HCT116 (cell line): ENCODE data around the gene IPP. TPM values are rescaled to one million over a fixed set of nuclear protein-coding genes. Genes with fewer than 3 reads are reported as not detected.
A peak's percentile ranks its signal among the peaks of the same experiment; 100 is the strongest.

ENCODE experiments used
- ATAC-seq: fragments of 200-7000 bp; cut with Tn5 transposase; 2 replicates; pipeline ENCODE4 v1.9.1; 2020; ENCODE audit warnings: mild to moderate bottlenecking, moderate library complexity
- BruUV-seq: library from RNA; stranded (reverse); fragments of 400-500 nt; replicated peaks from 2 replicates; lab custom pipeline; 2021; lab: Mats Ljungman, UMichigan
- CTCF ChIA-PET: fragments of 300-600 bp; sonication (Branson Sonifier 250); formaldehyde crosslinking; loops from one replicate; lab custom pipeline; 2021; ENCODE audit warnings: antibody characterized with exemption; lab: Charles Lee
- POLR2A ChIA-PET: fragments of 300-600, 350-600 bp; sonication (Branson Sonifier 250); formaldehyde crosslinking; loops from one replicate; lab custom pipeline; 2021; ENCODE audit warnings: antibody characterized with exemption; lab: Charles Lee
- RAD21 ChIA-PET, 2 experiments: fragments of 300-600 bp; sonication (Branson Sonifier 250); formaldehyde crosslinking; loops; one replicate each; lab custom pipeline; 2023; ENCODE audit warnings: low total read pairs in 2 of 2; ENCODE audit not compliant: uncharacterized antibody in 2 of 2, unreplicated experiment in 2 of 2, low non-redundant PET in 1 of 2; lab: Charles Lee
- DNase-seq: peaks from one replicate; pipeline ENCODE4 v3.0.0-alpha.2; 2010; ENCODE audit warnings: low read depth, low spot score
- H2AFZ ChIP-seq: fragments of 200-600 bp; shearing (Covaris generic), sonication (generic); 2 replicates; pipeline ENCODE4 v1.6.1; 2017; ENCODE audit warnings: low read depth, mixed run types, mixed read lengths, antibody characterized with exemption, low read length; ENCODE audit not compliant: poor library complexity, severe bottlenecking
- H3K27ac ChIP-seq: 2 replicates; pipeline ENCODE4 v1.5.1; 2012; ENCODE audit warnings: low read depth, low read length
- H3K27me3 ChIP-seq: fragments of 200-600 bp; sonication (generic); 2 replicates; pipeline ENCODE4 v1.6.1; 2016; ENCODE audit warnings: mixed run types, low read length, mixed read lengths; ENCODE audit not compliant: insufficient read depth
- H3K36me3 ChIP-seq, 2 experiments: fragments of 200-500 bp in 1 of 2; fragments of 200-600 bp in 1 of 2; sonication (Bioruptor generic) in 1 of 2; sonication (generic) in 1 of 2; 2 replicates each; pipeline versions ENCODE4 v1.5.1 to v1.6.1; 2014 to 2016; ENCODE audit warnings: low read length in 2 of 2, inconsistent platforms in 1 of 2, mixed read lengths in 1 of 2, mixed run types in 1 of 2; ENCODE audit not compliant: insufficient read depth in 2 of 2, control insufficient read depth in 1 of 2
- H3K4me1 ChIP-seq, 2 experiments: fragments of 200-600 bp in 1 of 2; sonication (generic) in 1 of 2; 2 replicates each; pipeline versions ENCODE4 v1.5.1 to v1.6.1; 2012 to 2017; ENCODE audit warnings: low read length in 2 of 2, inconsistent platforms in 1 of 2, mild to moderate bottlenecking in 1 of 2, mixed read lengths in 1 of 2, mixed run types in 1 of 2, moderate library complexity in 1 of 2; ENCODE audit not compliant: insufficient read depth in 2 of 2, control insufficient read depth in 1 of 2
- H3K4me2 ChIP-seq: fragments of 200-600 bp; sonication (generic); 2 replicates; pipeline ENCODE4 v1.6.1; 2017; ENCODE audit warnings: mixed run types, low read length, mixed read lengths
- H3K4me3 ChIP-seq, 2 experiments: fragments of 200-600 bp in 1 of 2; sonication (generic) in 1 of 2; replicated peaks in 1 of 2; 2 replicates each; pipeline ENCODE4 v1.5.1; 2011 to 2016; ENCODE audit warnings: low read length in 2 of 2, control low read depth in 1 of 2, low read depth in 1 of 2, mild to moderate bottlenecking in 1 of 2, mixed read lengths in 1 of 2, mixed run types in 1 of 2
- H3K79me2 ChIP-seq: fragments of 200-600 bp; sonication (generic); 2 replicates; pipeline ENCODE4 v1.6.1; 2017; ENCODE audit warnings: mild to moderate bottlenecking, mixed run types, low read length, moderate library complexity, mixed read lengths; ENCODE audit not compliant: insufficient read depth
- H3K9ac ChIP-seq: fragments of 200-600 bp; sonication (generic); 2 replicates; pipeline ENCODE4 v1.6.1; 2016; ENCODE audit warnings: low read length, mixed read lengths
- H3K9me2 ChIP-seq: fragments of 200-600 bp; sonication (generic), shearing (Covaris generic); 2 replicates; pipeline ENCODE4 v1.6.1; 2017; ENCODE audit warnings: mixed run types, mild to moderate bottlenecking, moderate library complexity; ENCODE audit not compliant: insufficient read depth
- H3K9me3 ChIP-seq, 2 experiments: fragments of 200-500 bp in 1 of 2; fragments of 200-600 bp in 1 of 2; sonication (Bioruptor generic) in 1 of 2; sonication (generic) in 1 of 2; 2 replicates each; pipeline ENCODE4 v1.6.1; 2014 to 2017; ENCODE audit warnings: low read length in 2 of 2, mixed read lengths in 2 of 2, inconsistent platforms in 1 of 2, low read depth in 1 of 2, mild to moderate bottlenecking in 1 of 2, mixed run types in 1 of 2, moderate library complexity in 1 of 2; ENCODE audit not compliant: control insufficient read depth in 1 of 2, insufficient read depth in 1 of 2
- H4K20me1 ChIP-seq: fragments of 200-600 bp; sonication (generic), shearing (Covaris generic); 2 replicates; pipeline ENCODE4 v1.6.1; 2017; ENCODE audit warnings: mixed run types, mild to moderate bottlenecking, moderate library complexity; ENCODE audit not compliant: insufficient read depth
- CBX3 ChIP-seq: IDR thresholded peaks from 2 replicates; pipeline ENCODE4 v1.6.1; 2012; ENCODE audit warnings: low read depth
- CEBPB ChIP-seq: IDR thresholded peaks from 2 replicates; pipeline ENCODE4 v1.6.1; 2012; ENCODE audit warnings: low read depth
- EZH2 ChIP-seq: fragments of 200-600 bp; sonication (generic); IDR thresholded peaks from 2 replicates; pipeline ENCODE4 v1.6.1; 2017; ENCODE audit warnings: antibody characterized with exemption, mixed run types
- MAX ChIP-seq: IDR thresholded peaks from 2 replicates; pipeline ENCODE4 v1.6.1; 2012
- POLR2A ChIP-seq: IDR thresholded peaks from 2 replicates; pipeline ENCODE4 v1.7.0; 2011; ENCODE audit warnings: borderline replicate concordance; ENCODE audit not compliant: insufficient read depth, insufficient read length; ENCODE audit errors: extremely low read depth
- POLR2AphosphoS5 ChIP-seq: IDR thresholded peaks from 2 replicates; pipeline ENCODE4 v1.6.1; 2011; ENCODE audit warnings: mild to moderate bottlenecking, low read depth, low read length, moderate library complexity
- TCF7L2 ChIP-seq: IDR thresholded peaks from 2 replicates; pipeline ENCODE4 v1.7.0; 2011; ENCODE audit warnings: borderline replicate concordance, inconsistent platforms; ENCODE audit not compliant: insufficient read depth, insufficient read length; ENCODE audit errors: extremely low read depth
- YY1 ChIP-seq: IDR thresholded peaks from 2 replicates; pipeline ENCODE4 v1.6.1; 2011; ENCODE audit warnings: low read length, low read depth, moderate library complexity, mild to moderate bottlenecking; ENCODE audit not compliant: insufficient replicate concordance; ENCODE audit errors: extremely low read depth
- ZBTB33 ChIP-seq: IDR thresholded peaks from 2 replicates; pipeline ENCODE4 v1.6.1; 2011; ENCODE audit warnings: mild to moderate bottlenecking, low read length, moderate library complexity; ENCODE audit not compliant: insufficient replicate concordance; ENCODE audit errors: extremely low read depth
- ZFX ChIP-seq: fragments of 450-650 bp; IDR thresholded peaks from 2 replicates; pipeline ENCODE4 v1.6.1; 2017
- intact Hi-C: fragments of 100-400 bp; cut with micrococcal nuclease; formaldehyde crosslinking; loops from 2 replicates; pipeline ENCODE4 v1.10.0; 2022
- total RNA-seq: library from RNA; stranded (reverse); gene quantifications from one replicate; pipeline ENCODE4 v1.2.1, GENCODE V29; 2021; ENCODE audit not compliant: unreplicated experiment

Gene IPP
- total RNA-seq, 1 experiment from 2014 or later: 13.8 TPM

GRCh38 chr1:45685308-45686014, 65.0 kb downstream of the IPP start:
- Histone ChIP-seq H3K4me2 (peak overlapping the region; percentile 89), H4K20me1 (peaks cover 10% of the 10 kb centered on the region; the same call in 1 of the 2 replicates), H3K9me2 (no peaks in the 10 kb centered on the region), H2AFZ (no peak overlapping the region), H3K4me1 (peaks cover 3 to 23% of the 10 kb centered on the region in 2 experiments; a peak in 3 of 4 replicates), H3K9ac (peak overlapping the region; percentile 91), H3K4me3 (peak overlapping the region; percentile 56 to 77)
- ChIA-PET POLR2A (interaction anchor here (1.2 kb wide), 4 partner anchors 9 to 495 kb away, joined by 3 to 6 read pairs (median 5); partner anchors contain the start of gene PRDX1), CTCF (interaction anchor here (1.4 kb wide), 1 partner anchor 9 kb away, joined by 4 read pairs; no protein-coding TSS in a partner anchor)
- no peak for ATAC-seq
- TF ChIP-seq CBX3: no peak
- no peak for TF ChIP-seq POLR2A
- no peak for TF ChIP-seq MAX
- TF ChIP-seq, all 23 proteins: peak for 0
- intact Hi-C loops: loop anchor here (2.0 to 10.0 kb wide), 3 partner anchors 65 to 161 kb away; partner anchors contain the start of genes IPP, MAST2 and PRDX1
- Histone ChIP-seq H3K79me2 (peaks cover 84% of the 10 kb centered on the region), H3K9me3 (no peaks in the 10 kb centered on the region), H3K27me3 (no peaks in the 10 kb centered on the region), H3K27ac (peak overlapping the region; percentile 94), H3K36me3 (peaks cover 0 to under 1% of the 10 kb centered on the region in 2 experiments; a peak in 2 of 4 replicates)
- DNase-seq: no peak
- RAD21 ChIA-PET: no interaction called here
- BruUV-seq: no TSS peak

GRCh38 chr1:45684402-45684801, 66.1 kb downstream of the IPP start:
- TF ChIP-seq ZBTB33 (no peak), CEBPB (no peak), TCF7L2 (no peak), EZH2 (no peak), YY1 (no peak), POLR2AphosphoS5 (no peak), ZFX (no peak)
- Histone ChIP-seq H3K36me3 (no peaks in the 10 kb centered on the region; a peak in 1 of 4 replicates), H3K27ac (no peak overlapping the region), H3K4me1 (peaks cover 3 to 15% of the 10 kb centered on the region in 2 experiments; a peak in 3 of 4 replicates), H2AFZ (no peak overlapping the region), H3K4me2 (peak overlapping the region; percentile 89; the same call in 1 of the 2 replicates), H3K9ac (no peak overlapping the region), H3K27me3 (no peaks in the 10 kb centered on the region), H3K9me3 (no peaks in the 10 kb centered on the region), H3K4me3 (peak overlapping the region in 1 of 2 experiments; percentile 77; a peak in 1 of 4 replicates), H4K20me1 (peaks cover 10% of the 10 kb centered on the region; the same call in 1 of the 2 replicates), H3K9me2 (no peaks in the 10 kb centered on the region), H3K79me2 (peaks cover 84% of the 10 kb centered on the region)
- CTCF ChIA-PET: no interaction called here
- POLR2A ChIA-PET: no interaction called here
- no TSS peak for BruUV-seq
- no peak for ATAC-seq
- DNase-seq: no peak
- RAD21 ChIA-PET: no interaction called here
- intact Hi-C loops: loop anchor here (10.0 kb wide), 1 partner anchor 160 kb away; the partner anchor contains the start of gene PRDX1
